K562 (cell line): ENCODE data around the gene IL9.

ENCODE experiments used
- BHLHE40 ChIP-seq: IDR thresholded peaks from 2 replicates; pipeline ENCODE4 v1.6.1; 2011; ENCODE audit warnings: low read length, improper control_type of control experiment
- CAMTA2 ChIP-seq: fragments of 250-450 bp; sonication (Bioruptor Pico); conservative IDR thresholded peaks from 2 replicates; pipeline ENCODE4 v1.5.1; 2022
- GTF2F1 ChIP-seq: IDR thresholded peaks from 2 replicates; pipeline ENCODE4 v1.6.1; 2011; ENCODE audit warnings: low read depth, low read length, improper control_type of control experiment
- PATZ1 ChIP-seq: fragments of 250-450 bp; sonication (Bioruptor Pico); IDR thresholded peaks from 2 replicates; pipeline ENCODE4 v1.5.0; 2020; ENCODE audit warnings: mild to moderate bottlenecking, borderline replicate concordance
- PHF21A ChIP-seq: fragments of 450-650 bp; IDR thresholded peaks from 2 replicates; pipeline ENCODE4 v1.6.1; 2017; ENCODE audit warnings: low read depth, borderline replicate concordance
- PHF8 ChIP-seq: fragments of 200-600 bp; sonication (generic); IDR thresholded peaks from 2 replicates; pipeline ENCODE4 v1.6.1; 2012; ENCODE audit warnings: mixed run types, mild to moderate bottlenecking, inconsistent platforms, low read length, moderate library complexity, borderline replicate concordance
- POLR2AphosphoS5 ChIP-seq: IDR thresholded peaks from 2 replicates; pipeline ENCODE4 v1.6.1; 2011; ENCODE audit warnings: mild to moderate bottlenecking, low read depth, low read length, moderate library complexity; ENCODE audit not compliant: control insufficient read depth, insufficient read depth
- PRPF4 ChIP-seq: fragments of 200-400 bp; formaldehyde crosslinking; IDR thresholded peaks from one replicate; pipeline ENCODE4 v1.6.1; 2017; ENCODE audit warnings: low read length, low read depth, mild to moderate bottlenecking; ENCODE audit not compliant: insufficient read depth, poor library complexity, severe bottlenecking
- SMC3 ChIP-seq: conservative IDR thresholded peaks from 2 replicates; pipeline ENCODE4 v1.6.1; 2011; ENCODE audit warnings: low read depth, low read length, improper control_type of control experiment; ENCODE audit not compliant: insufficient read depth
- ZEB2 ChIP-seq: fragments of 450-650 bp; IDR thresholded peaks from 2 replicates; pipeline ENCODE4 v1.6.1; 2016
- ZNF12 ChIP-seq: sonication (generic); formaldehyde crosslinking; IDR thresholded peaks from 2 replicates; pipeline ENCODE4 v1.4.0; 2020; ENCODE audit warnings: mild to moderate bottlenecking, missing genetic modification reagents
- TF ChIP-seq, protein P1 (sequence below), 3 experiments: IDR thresholded peaks in 2 of 3; conservative IDR thresholded peaks in 1 of 3; 2 replicates each; pipeline ENCODE4 v1.5.1; 2011 to 2012; ENCODE audit warnings: low read length in 3 of 3, mild to moderate bottlenecking in 3 of 3, control low read depth in 2 of 3, improper control_type of control experiment in 1 of 3, inconsistent platforms in 1 of 3, low read depth in 1 of 3, mixed read lengths in 1 of 3, moderate library complexity in 1 of 3; ENCODE audit not compliant: insufficient read depth in 2 of 3

- TF ChIP-seq PHF21A: no peak
- no peak for TF ChIP-seq SMC3
- TF ChIP-seq, protein P1, sequence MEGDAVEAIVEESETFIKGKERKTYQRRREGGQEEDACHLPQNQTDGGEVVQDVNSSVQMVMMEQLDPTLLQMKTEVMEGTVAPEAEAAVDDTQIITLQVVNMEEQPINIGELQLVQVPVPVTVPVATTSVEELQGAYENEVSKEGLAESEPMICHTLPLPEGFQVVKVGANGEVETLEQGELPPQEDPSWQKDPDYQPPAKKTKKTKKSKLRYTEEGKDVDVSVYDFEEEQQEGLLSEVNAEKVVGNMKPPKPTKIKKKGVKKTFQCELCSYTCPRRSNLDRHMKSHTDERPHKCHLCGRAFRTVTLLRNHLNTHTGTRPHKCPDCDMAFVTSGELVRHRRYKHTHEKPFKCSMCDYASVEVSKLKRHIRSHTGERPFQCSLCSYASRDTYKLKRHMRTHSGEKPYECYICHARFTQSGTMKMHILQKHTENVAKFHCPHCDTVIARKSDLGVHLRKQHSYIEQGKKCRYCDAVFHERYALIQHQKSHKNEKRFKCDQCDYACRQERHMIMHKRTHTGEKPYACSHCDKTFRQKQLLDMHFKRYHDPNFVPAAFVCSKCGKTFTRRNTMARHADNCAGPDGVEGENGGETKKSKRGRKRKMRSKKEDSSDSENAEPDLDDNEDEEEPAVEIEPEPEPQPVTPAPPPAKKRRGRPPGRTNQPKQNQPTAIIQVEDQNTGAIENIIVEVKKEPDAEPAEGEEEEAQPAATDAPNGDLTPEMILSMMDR (IDR thresholded peaks at IDR 0.05 in 2 of 3, conservative IDR thresholded peaks at IDR 0.05 in 1 of 3; ENCODE audit: insufficient read depth in 2 of 3, low read depth in 1 of 3, low read length in 3 of 3): no peak
- TF ChIP-seq ZEB2: no peak
- no peak for TF ChIP-seq BHLHE40
- TF ChIP-seq PHF8: no peak
- TF ChIP-seq POLR2AphosphoS5: no peak
- TF ChIP-seq GTF2F1: no peak
- TF ChIP-seq ZNF12 (CRISPR knock-in tag): no peak
- TF ChIP-seq PATZ1 (CRISPR knock-in tag): no peak
- TF ChIP-seq PRPF4: no peak
- no peak for TF ChIP-seq CAMTA2 (CRISPR knock-in tag)
Measured at GRCh38 chr5:135871268-135871915, 24.2 kb downstream of the IL9 start.
